GM12801 (cell line): ENCODE measurements around the gene KCNMA1.

ENCODE experiments used
- CTCF ChIP-seq: IDR thresholded peaks from one replicate; pipeline ENCODE4 v1.5.1; 2011; ENCODE audit warnings: control low read depth; ENCODE audit not compliant: insufficient read length; ENCODE audit errors: extremely low read depth

KCNMA1 gene

GRCh38 chr10:77478962-77479359, 158.6 kb downstream of the KCNMA1 start:
- TF ChIP-seq CTCF, result no peak

DNA sequence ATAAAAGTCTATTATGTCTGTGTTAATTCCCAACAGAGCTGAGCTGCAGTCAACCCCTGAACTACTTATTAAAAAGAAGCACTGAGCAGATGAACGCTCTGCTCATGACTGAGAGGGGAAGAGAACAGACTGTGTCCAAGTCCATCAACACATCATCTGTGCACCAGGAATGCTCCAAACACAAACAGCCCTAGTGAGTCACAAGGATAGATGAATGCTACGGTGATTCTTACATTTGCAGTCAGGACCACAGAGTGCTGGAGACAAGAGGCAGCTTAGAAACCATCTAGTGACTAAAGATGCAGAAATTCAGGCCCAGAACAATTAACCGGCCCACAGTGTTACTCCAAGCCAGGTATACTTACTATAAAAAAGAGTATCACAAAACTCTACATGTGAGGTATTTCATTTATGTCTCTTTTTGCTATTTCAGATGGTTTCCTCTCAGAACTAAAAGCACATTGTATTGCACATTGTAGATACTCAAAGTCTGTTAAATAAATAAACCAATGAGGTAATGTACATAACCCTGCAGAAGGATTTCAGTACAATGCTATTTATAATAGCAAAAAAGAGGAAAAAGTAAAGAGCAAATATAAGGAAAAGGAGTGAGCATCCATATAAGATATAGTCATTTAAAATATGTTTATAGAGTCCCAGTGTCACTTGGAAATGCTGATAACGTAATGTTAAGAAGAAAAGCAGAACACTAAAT, 159.2 kb downstream of the KCNMA1 start:
- no peak for TF ChIP-seq CTCF

DNA sequence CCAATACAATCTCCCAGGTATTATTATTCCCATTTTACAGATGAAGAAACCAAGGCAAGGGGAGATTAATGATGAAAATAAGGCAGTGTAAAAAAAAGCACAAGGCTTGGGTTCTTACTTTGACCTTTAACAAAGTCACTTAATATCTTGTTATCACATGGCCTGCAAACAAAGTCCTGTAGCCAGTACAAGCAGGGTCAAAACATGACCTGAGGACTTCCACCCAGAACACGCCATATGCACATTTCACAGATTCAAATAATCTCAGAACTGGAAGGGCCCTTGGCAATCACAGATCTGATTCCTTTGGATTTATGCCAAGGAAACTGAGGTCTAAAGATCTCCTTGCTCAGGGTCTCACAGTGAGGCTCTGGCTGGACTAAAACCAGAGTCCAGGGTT, 162.1 kb downstream of the KCNMA1 start:
- TF ChIP-seq CTCF, result no peak

DNA sequence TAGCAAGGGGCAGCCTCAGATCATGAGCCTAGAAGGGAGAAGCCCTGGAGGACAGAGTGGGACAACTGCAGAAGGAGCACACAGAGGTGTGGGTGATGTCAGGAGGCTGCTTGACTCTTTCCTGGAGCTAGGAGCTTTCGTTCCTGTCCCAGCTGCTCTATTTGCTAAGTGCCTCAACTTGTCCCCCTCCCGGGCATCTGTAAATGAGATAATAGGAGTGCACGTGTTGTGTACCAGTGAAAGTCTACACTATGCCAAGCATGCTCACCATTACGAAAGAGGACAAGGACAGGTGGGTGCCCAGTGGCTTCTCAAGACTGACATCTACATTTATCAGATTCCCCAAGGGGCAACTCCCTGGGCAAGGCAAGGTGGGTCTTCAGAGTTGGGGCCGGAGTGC, 162.7 kb downstream of the KCNMA1 start:
- no peak for TF ChIP-seq CTCF

- no peak for TF ChIP-seq CTCF
Observed at GRCh38 chr10:77474386-77474785, 163.2 kb downstream of the KCNMA1 start.

GRCh38 chr10:77472146-77472545, 165.5 kb downstream of the KCNMA1 start:
- no peak for TF ChIP-seq CTCF

DNA sequence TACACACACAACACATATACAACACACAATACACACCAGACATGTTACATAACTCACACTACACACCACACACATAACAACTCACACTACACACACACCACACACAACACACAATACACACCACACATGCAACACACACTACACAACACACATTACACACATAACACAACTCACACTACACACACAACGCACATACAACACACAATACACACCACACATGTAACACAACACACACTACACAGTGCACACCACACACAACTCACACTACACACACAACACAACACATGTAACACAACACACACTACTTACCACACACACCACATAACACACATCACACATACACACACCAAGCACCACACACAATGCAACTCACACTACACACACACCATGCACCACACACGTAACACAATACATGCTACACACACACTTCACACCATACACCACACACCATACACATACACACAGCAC, 166.5 kb downstream of the KCNMA1 start:
- TF ChIP-seq CTCF, result no peak
